ENCODE measurements around the gene PCBD1.

The PCBD1 gene

DNA sequence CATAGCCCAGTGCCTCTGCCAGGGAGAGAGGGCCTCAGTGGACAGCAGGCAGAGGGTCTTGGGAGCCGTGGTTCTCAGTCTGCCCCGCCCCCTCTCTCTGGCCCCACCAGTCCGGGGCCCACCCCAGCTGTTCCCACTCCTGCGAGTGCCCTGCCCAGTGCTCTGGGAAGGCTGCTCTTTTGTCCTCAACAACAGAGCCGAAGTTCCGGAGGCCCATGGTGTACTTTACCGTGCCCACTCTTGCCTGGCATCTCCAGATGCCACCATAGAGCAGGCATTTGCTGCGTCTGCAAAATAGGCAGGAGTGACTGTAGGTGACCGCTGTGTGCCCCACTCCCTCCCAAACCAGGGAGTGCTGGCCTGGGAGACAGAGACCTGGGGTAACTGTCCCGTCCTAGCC is 29.3 kb upstream of the PCBD1 start:
- DNase-seq (ENCODE audit: low spot score): no peak

- no peak for DNase-seq (ENCODE audit: low spot score)
These were observed 28.9 kb upstream of the PCBD1 start for GRCh38 chr10:70917226-70917625.

DNA sequence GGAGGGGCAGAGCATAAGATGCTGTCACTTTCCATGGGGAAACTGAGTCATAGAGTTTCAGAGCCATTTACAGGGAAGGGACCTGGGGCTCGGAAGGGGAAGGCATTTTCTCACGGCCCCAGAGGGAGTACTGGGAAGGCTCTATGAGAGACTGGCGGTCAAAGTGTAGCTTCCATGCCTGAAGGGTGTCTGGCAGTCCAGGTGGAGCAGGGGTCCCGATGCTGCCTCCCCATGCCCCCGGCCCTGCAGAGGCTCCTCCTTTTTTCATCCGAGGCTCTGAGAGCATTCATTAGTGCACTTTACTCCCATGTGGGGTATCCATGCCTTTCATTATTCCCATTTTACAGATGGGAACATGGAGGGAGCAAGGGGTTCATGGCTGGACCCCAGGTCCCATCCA is 27.9 kb upstream of the PCBD1 start:
- DNase-seq (ENCODE audit: low spot score): no peak

DNA sequence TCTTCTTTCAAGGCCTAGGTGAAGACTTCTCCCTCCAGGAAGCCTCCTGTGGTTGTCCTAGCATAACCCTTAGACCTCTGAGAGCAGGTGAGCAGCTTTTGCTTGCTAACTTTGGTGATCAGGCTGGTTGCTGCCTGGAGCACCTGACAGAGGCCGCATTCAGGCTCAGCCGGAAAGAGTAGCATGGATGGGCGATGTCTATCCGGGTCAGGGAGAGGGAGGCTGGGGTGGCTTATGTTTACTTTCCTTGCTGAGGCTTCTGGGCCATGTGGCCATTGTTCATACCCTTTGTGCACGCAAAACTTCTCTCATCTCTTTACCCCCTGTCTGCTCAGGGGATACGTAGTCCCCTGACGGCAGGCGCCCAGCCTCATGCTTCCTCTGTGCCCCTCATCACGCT is 27.4 kb upstream of the PCBD1 start:
- DNase-seq (ENCODE audit: low spot score): no peak

GRCh38 chr10:70915206-70915605 is 26.8 kb upstream of the PCBD1 start:
- no peak for DNase-seq (ENCODE audit: low spot score)

GRCh38 chr10:70914316-70914864 is 26.0 kb upstream of the PCBD1 start:
- DNase-seq (ENCODE audit: low spot score): no peak

GRCh38 chr10:70913893-70914240 is 25.5 kb upstream of the PCBD1 start:
- DNase-seq (ENCODE audit: low spot score): no peak

GRCh38 chr10:70913191-70913892 is 25.0 kb upstream of the PCBD1 start:
- no peak for DNase-seq (ENCODE audit: low spot score)

GRCh38 chr10:70912556-70912955 is 24.2 kb upstream of the PCBD1 start:
- DNase-seq (ENCODE audit: low spot score): no peak

GRCh38 chr10:70911386-70911785 is 23.0 kb upstream of the PCBD1 start:
- DNase-seq (ENCODE audit: low spot score): no peak

DNA sequence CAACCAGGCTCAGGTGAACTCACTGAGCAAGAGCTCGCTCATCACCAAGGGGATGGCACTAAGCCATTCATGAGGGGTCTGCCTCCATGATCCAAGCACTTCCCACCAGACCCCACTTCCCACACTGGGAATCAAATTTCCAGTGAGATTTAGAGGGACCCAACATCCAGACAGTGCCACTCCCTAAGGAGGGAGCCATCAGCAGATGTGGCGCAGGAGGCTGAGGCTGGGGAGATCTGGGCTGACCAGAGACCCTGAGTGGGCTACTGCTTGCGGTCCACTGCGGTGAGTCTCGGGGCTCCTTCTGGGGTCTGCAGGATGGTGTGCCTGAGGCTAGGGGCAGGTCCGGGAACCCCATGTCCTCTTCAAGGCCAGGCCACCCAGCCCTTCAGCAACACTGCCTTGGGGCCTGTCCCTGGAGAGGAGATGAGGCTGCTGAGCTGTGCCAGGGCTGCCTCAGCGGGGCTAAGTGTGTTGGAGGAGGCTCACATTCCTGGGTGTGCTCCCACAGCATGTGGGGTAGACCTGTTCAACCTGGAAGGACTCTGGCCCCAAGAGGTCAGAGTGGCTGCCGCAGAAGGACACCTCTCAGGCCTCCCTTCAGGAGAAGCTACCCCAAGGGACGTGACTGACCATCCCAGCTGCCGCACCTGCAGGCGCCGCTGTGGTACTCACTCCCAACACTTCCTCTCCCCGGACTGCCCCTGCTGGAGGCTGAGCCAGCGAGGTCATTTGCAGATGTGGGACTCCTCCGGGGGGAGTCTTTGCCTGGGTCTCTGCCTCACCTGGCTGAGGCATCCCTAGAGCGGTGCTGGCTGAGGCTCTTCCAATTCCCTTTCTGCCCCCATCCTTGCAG is 22.3 kb upstream of the PCBD1 start:
- no peak for DNase-seq (ENCODE audit: low spot score)

GRCh38 chr10:70909326-70909935 is 21.1 kb upstream of the PCBD1 start:
- DNase-seq (ENCODE audit: low spot score): no peak

DNA sequence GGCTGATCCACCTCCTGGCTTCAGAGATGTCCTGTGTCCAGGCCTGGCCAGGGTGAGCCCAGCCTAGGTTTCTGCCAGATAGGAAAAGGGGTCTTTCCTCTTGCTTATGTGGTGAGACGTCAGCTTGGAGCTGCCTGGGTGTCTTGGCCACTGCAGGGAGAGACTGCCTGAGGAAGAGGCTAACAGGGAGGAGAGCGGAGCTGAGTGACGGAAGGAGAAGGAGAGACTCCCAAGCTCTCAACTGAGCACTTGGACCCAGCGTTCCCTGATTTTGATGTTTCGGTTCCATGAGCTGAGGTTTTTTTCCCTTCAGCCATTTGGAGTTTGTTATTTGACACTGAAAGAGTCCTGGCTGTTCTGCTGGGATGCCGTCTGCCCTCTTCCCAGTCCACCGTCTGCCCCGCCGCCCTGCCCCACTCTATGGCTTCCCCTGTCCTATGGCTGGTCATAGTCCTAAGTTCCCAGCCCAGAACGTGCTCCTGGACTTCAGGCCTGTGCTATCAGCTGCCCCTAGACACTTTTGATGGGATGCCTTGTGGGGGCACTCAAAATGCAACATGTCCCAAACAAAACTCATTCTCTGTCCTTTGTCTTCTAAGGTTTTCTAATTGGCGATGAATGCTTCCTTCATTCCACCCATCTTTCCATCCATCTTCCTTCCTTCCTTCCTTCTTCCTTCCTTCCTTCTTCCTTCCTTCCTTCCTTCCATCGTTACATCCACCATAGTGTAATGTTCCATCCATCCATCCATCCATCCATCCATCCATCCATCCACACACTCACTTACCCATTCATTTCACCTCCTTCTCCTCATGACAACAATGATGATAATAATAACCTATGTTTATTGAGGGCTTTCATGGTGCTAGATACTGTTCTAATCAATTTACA is 20.3 kb upstream of the PCBD1 start:
- no peak for DNase-seq (ENCODE audit: low spot score)

DNA sequence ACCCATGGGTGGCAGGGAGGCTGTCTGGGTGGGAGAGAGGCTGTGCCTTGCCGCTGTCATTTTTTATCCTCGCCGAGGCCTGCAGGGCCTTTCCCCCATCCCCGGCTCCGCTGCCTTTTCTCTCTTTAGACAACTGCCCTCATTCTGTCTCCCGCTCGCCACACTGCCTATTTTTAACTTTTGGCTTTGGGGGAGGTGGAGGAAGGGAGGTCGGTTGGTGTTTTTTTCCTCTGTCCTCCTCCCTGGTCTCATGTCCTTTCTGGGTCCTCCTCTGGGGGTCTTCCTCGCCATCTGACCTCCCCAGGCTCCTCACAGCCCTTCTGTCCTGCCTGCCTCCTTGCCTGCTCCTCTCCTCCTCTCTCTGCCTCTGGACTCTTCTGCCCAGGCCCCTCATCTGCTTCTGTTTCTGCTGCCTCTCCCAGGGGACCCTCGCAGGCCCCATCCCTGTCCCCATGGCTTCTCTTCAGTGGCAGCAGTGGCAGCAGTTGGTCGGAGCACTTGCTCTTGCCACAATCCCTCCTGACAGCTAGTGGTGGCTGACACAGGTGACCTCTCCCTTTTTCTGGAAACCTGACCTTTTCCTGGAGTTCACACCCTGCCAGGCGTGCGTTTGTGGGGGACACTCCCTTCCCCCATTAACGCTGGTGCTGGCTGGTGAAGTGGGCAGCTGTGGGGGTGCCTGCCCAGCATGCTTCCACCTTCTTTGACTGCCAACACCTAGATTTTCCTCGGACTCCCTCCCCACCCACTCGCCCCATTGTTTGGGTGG is 19.5 kb upstream of the PCBD1 start:
- DNase-seq (ENCODE audit: low spot score): no peak

DNA sequence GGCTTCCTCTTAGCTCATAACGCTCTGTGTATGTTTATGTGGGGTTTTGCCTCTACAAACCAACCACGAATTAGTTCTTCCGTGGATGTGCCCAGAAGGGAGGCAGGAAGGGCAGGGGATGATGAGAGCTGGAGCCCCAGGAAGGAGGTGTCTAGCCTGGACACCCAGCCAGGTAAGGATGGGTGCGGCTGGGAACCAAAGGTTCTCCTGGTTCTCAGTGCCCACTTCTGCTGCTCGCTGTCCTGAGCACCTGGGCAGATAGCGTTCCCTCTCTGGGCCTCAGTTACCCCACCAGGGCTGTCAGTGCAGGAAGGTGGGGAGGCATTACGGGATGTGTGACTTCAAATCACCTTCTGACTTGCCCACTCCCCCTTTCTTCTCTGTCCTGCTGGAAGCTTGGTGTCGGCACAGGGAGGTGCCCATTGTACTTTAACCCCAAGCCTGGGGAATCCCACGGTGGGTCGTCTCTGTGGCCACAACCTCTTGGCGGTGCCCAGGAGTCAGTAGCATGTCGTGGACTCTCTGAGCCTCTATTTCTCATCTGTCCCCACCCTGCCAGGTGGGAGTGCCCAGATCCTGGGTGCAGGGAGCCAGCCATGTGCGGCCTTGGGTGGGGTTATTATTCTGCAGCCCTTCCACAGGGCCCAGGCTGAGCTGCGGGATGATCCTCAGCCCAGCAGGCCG is 18.7 kb upstream of the PCBD1 start:
- no peak for DNase-seq (ENCODE audit: low spot score)

- DNase-seq (ENCODE audit: low spot score): no peak
These were observed 17.8 kb upstream of the PCBD1 start for GRCh38 chr10:70906031-70906783.

GRCh38 chr10:70905071-70906021 is 17.0 kb upstream of the PCBD1 start:
- no peak for DNase-seq (ENCODE audit: low spot score)

- DNase-seq (ENCODE audit: low spot score): peak; percentile 78
These were observed 15.0 kb upstream of the PCBD1 start for GRCh38 chr10:70903262-70903921.

All from ecto neural progenitor cell (in vitro differentiated cells).